ENCODE measurements around the gene OR2C1.

OR2C1 gene

GRCh38 chr16:3383045-3383448 lies 27.4 kb downstream of the OR2C1 start:
- peak overlapping the region in 1 of 2 donors; percentile 35 for H3K4me3 ChIP-seq (ENCODE audit: low read length in 2 of 2)
- H3K9me3 ChIP-seq (ENCODE audit: control insufficient read depth in 2 of 2, low read length in 2 of 2) = peaks cover 52 to 53% of the 10 kb centered on the region in 2 donors
- no peak overlapping the region for H3K9ac ChIP-seq (ENCODE audit: low read depth in 1 of 2, low read length in 2 of 2)
- H3K27me3 ChIP-seq (ENCODE audit: control insufficient read depth in 2 of 2, insufficient read depth in 2 of 2, low read length in 2 of 2) = no peaks in the 10 kb centered on the region
- peaks cover 41 to 43% of the 10 kb centered on the region in 2 donors for H3K36me3 ChIP-seq (ENCODE audit: control insufficient read depth in 2 of 2, insufficient read depth in 2 of 2, low read length in 2 of 2)
- H3K4me1 ChIP-seq (ENCODE audit: control insufficient read depth in 2 of 2, insufficient read depth in 2 of 2, low read length in 2 of 2) = no peaks in the 10 kb centered on the region
- no peak overlapping the region for H3K27ac ChIP-seq (ENCODE audit: low read depth in 2 of 2, low read length in 2 of 2)

- H3K4me3 ChIP-seq (ENCODE audit: low read length in 2 of 2) = no peak overlapping the region
- H3K27ac ChIP-seq (ENCODE audit: low read depth in 2 of 2, low read length in 2 of 2) = no peak overlapping the region
- H3K27me3 ChIP-seq (ENCODE audit: control insufficient read depth in 2 of 2, insufficient read depth in 2 of 2, low read length in 2 of 2) = no peaks in the 10 kb centered on the region
- H3K9me3 ChIP-seq (ENCODE audit: control insufficient read depth in 2 of 2, low read length in 2 of 2) = peaks cover 33 to 35% of the 10 kb centered on the region in 2 donors
- H3K9ac ChIP-seq (ENCODE audit: low read depth in 1 of 2, low read length in 2 of 2) = no peak overlapping the region
- H3K36me3 ChIP-seq (ENCODE audit: control insufficient read depth in 2 of 2, insufficient read depth in 2 of 2, low read length in 2 of 2) = peaks cover 49 to 61% of the 10 kb centered on the region in 2 donors
- no peaks in the 10 kb centered on the region for H3K4me1 ChIP-seq (ENCODE audit: control insufficient read depth in 2 of 2, insufficient read depth in 2 of 2, low read length in 2 of 2)
These were observed 32.6 kb downstream of the OR2C1 start for GRCh38 chr16:3388325-3388724.

- Histone ChIP-seq H3K36me3 (ENCODE audit: control insufficient read depth in 2 of 2, insufficient read depth in 2 of 2, low read length in 2 of 2) (peaks cover 38 to 57% of the 10 kb centered on the region in 2 donors), H3K9me3 (ENCODE audit: control insufficient read depth in 2 of 2, low read length in 2 of 2) (peaks cover 22% of the 10 kb centered on the region in 2 donors)
These were observed 34.1 kb downstream of the OR2C1 start for GRCh38 chr16:3389663-3390338.

GRCh38 chr16:3400446-3400778 lies 44.7 kb downstream of the OR2C1 start:
- Histone ChIP-seq H3K9ac (ENCODE audit: low read depth in 1 of 2, low read length in 2 of 2) (peak overlapping the region; percentile 85 to 92), H3K4me3 (ENCODE audit: low read length in 2 of 2) (peak overlapping the region; percentile 91 to 94), H3K36me3 (ENCODE audit: control insufficient read depth in 2 of 2, insufficient read depth in 2 of 2, low read length in 2 of 2) (peaks cover 28 to 37% of the 10 kb centered on the region in 2 donors), H3K27ac (ENCODE audit: low read depth in 2 of 2, low read length in 2 of 2) (peak overlapping the region; percentile 85), H3K9me3 (ENCODE audit: control insufficient read depth in 2 of 2, low read length in 2 of 2) (peaks cover 5 to 8% of the 10 kb centered on the region in 2 donors), H3K27me3 (ENCODE audit: control insufficient read depth in 2 of 2, insufficient read depth in 2 of 2, low read length in 2 of 2) (no peaks in the 10 kb centered on the region), H3K4me1 (ENCODE audit: control insufficient read depth in 2 of 2, insufficient read depth in 2 of 2, low read length in 2 of 2) (peaks cover 9 to 12% of the 10 kb centered on the region in 2 donors)

More at GRCh38 chr16:3389663-3390338, 34.1 kb downstream of the OR2C1 start:
- Histone ChIP-seq H3K27me3 (ENCODE audit: control insufficient read depth in 2 of 2, insufficient read depth in 2 of 2, low read length in 2 of 2) (no peaks in the 10 kb centered on the region), H3K27ac (ENCODE audit: low read depth in 2 of 2, low read length in 2 of 2) (no peak overlapping the region), H3K4me1 (ENCODE audit: control insufficient read depth in 2 of 2, insufficient read depth in 2 of 2, low read length in 2 of 2) (no peaks in the 10 kb centered on the region), H3K4me3 (ENCODE audit: low read length in 2 of 2) (no peak overlapping the region), H3K9ac (ENCODE audit: low read depth in 1 of 2, low read length in 2 of 2) (no peak overlapping the region)

GRCh38 chr16:3400779-3401688 lies 45.3 kb downstream of the OR2C1 start, which contains the start of the genes ZNF174 and ZSCAN32:
Gene ZNF174, plus strand, starts transcription at chr16:3401215. Its CDS starts 790 bp downstream, at chr16:3402005.
Gene ZSCAN32, minus strand, starts transcription at chr16:3401004. Its CDS starts 3,447 bp downstream, at chr16:3397557.
- Histone ChIP-seq H3K27ac (ENCODE audit: low read depth in 2 of 2, low read length in 2 of 2) (peak within 1 kb of the TSS; percentile 85 to 87), H3K4me3 (ENCODE audit: low read length in 2 of 2) (peak within 1 kb of the TSS; percentile 91 to 94), H3K9ac (ENCODE audit: low read depth in 1 of 2, low read length in 2 of 2) (peak within 1 kb of the TSS; percentile 85 to 93), H3K27me3 (ENCODE audit: control insufficient read depth in 2 of 2, insufficient read depth in 2 of 2, low read length in 2 of 2) (no peaks in the 10 kb centered on the region), H3K36me3 (ENCODE audit: control insufficient read depth in 2 of 2, insufficient read depth in 2 of 2, low read length in 2 of 2) (peaks cover 34 to 37% of the 10 kb centered on the region in 2 donors), H3K4me1 (ENCODE audit: control insufficient read depth in 2 of 2, insufficient read depth in 2 of 2, low read length in 2 of 2) (peaks cover 9 to 12% of the 10 kb centered on the region in 2 donors), H3K9me3 (ENCODE audit: control insufficient read depth in 2 of 2, low read length in 2 of 2) (peaks cover 6 to 10% of the 10 kb centered on the region in 2 donors)

GRCh38 chr16:3401719-3402397 lies 46.2 kb downstream of the OR2C1 start:
- H3K27ac ChIP-seq (ENCODE audit: low read depth in 2 of 2, low read length in 2 of 2) = peak overlapping the region; percentile 78 to 87
- peaks cover 9 to 12% of the 10 kb centered on the region in 2 donors for H3K4me1 ChIP-seq (ENCODE audit: control insufficient read depth in 2 of 2, insufficient read depth in 2 of 2, low read length in 2 of 2)
- H3K9me3 ChIP-seq (ENCODE audit: control insufficient read depth in 2 of 2, low read length in 2 of 2) = peaks cover 11 to 14% of the 10 kb centered on the region in 2 donors
- H3K36me3 ChIP-seq (ENCODE audit: control insufficient read depth in 2 of 2, insufficient read depth in 2 of 2, low read length in 2 of 2) = peaks cover 34 to 37% of the 10 kb centered on the region in 2 donors
- peak overlapping the region; percentile 91 to 94 for H3K4me3 ChIP-seq (ENCODE audit: low read length in 2 of 2)
- H3K27me3 ChIP-seq (ENCODE audit: control insufficient read depth in 2 of 2, insufficient read depth in 2 of 2, low read length in 2 of 2) = no peaks in the 10 kb centered on the region
- peak overlapping the region; percentile 85 to 93 for H3K9ac ChIP-seq (ENCODE audit: low read depth in 1 of 2, low read length in 2 of 2)
